Right ventricle myocardium inferior (tissue), 1 donor: ENCODE data around the gene PCDH19. TPM values are rescaled to one million over a fixed set of nuclear protein-coding genes. Genes with fewer than 3 reads are reported as not detected.

ENCODE experiments used
- ATAC-seq: fragments of 200-7000 bp; cut with Tn5 transposase; one replicate; pipeline ENCODE4 v1.9.1; 2020; ENCODE audit warnings: mild to moderate bottlenecking, moderate library complexity
- DNase-seq: peaks from one replicate; pipeline ENCODE4 v3.0.0; 2021; ENCODE audit errors: missing footprints
- intact Hi-C: fragments of 100-400 bp; cut with DNase I; formaldehyde crosslinking; loops from one replicate; pipeline ENCODE4 v1.11.0; 2022
- total RNA-seq: library from RNA; stranded (reverse); fragmentation: NEBNext Ultra II Directional; extraction: Animal tissue kit (Norgen Biotek cat#: 25700); gene quantifications from one replicate; pipeline ENCODE4 v1.2.1, GENCODE V29; 2021
- donor health status: DM: no; HTN: yes; CAD: no; lungs with severe emphysema.

The PCDH19 gene
- total RNA-seq, 1 donor from 2014 or later = 0.65 TPM

GRCh38 chrX:100340491-100341141 is 69.5 kb downstream of the PCDH19 start:
- no peak for ATAC-seq
- intact Hi-C loops = no loop called here
- DNase-seq = no peak

DNA sequence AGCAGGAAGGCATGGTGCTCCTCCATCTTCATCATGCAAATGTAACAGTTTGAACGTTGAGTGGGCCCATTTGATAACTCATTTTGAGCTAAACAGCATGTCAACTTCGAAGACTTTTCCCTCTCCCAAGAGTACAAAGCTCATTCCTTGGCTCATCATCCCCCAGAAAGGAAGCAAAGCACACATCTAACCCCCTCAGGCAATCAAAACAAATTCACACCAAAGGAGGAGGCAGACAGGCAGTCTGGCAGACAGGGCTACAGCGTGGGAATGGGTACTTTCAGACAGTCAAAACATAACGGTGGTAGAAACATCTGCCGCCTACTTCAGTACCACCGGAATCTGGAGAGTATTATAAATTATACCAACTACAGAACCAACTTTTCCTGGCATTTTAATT is 81.7 kb downstream of the PCDH19 start:
- ATAC-seq = no peak
- no peak for DNase-seq
- intact Hi-C loops = no loop called here

DNA sequence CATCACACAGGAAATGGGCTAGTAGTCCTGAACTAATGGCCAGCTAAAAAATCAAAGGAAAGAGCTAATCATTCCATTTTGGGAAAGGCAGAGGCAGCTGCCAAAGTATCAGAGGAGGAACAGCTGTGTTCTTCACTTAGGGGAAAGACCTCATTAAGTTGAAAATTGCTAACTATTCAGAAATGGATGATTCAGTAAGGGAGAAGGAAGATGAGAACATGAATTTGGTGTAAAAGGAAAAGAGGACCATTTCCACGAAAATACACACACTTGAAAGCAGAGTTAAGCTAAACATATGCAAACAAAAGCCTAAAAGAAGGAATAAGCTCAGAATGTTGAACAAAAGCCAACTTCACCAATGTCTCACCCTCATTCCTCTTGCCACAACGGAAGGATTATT is 90.4 kb downstream of the PCDH19 start:
- DNase-seq (no peak), ATAC-seq (no peak)
- intact Hi-C loops = no loop called here

DNA sequence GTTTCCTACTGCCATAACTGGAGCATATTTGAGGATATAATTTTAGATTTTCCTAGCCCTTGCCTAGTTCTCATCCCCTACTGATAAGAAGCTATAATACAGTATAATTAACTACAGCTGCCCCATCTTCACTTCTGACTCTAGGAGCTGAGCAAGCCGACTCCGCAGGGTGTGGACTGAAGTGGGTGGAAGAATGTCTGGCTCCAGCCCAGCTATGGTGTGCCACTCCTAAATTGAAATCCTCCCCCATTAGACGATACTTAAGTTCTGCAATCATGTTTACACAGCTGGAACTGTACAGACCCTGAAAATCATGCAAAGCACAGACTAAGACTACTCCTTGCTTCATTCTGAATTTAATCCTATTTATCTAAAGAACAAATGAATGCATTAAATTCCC is 93.1 kb downstream of the PCDH19 start:
- intact Hi-C loops = no loop called here
- DNase-seq = no peak
- ATAC-seq = no peak

DNA sequence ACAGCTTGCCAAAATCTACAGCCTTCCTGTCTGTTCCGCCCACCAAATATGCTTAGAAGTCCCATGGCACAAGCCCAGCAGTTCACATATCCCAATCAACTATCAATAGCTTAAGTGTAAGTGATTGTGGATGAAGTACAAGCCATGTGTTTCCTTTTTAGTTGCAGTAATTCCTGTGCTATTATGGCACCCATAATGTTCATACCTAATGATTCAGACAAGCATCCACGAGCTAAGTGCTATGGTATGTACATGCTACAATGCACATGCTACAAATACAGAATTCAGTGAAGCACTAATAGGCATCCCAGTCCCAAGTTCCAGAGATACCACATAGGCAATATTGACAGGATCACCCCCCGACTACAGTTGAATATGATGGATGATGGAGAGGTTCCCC is 94.5 kb downstream of the PCDH19 start:
- intact Hi-C loops = no loop called here
- no peak for DNase-seq
- no peak for ATAC-seq

DNA sequence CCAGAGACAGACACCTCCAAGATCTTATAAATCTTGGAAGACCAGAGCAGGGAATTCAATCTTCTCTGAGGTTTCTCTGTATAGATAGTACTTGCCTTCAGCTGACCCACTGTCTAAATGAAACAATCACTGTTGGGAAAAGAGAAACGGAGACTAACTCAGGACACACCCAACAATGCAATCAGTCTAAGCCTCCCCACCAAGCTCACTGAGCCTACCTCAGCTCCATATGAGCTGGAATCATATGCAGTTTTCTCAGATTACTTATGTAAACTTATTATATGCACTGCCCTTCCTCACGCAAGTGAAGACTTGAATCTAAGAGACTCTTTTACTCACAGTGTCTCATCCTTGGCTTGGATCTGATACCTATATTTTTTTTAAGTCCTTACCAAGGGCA is 110.5 kb downstream of the PCDH19 start:
- DNase-seq (no peak), ATAC-seq (no peak)
- intact Hi-C loops = no loop called here

DNA sequence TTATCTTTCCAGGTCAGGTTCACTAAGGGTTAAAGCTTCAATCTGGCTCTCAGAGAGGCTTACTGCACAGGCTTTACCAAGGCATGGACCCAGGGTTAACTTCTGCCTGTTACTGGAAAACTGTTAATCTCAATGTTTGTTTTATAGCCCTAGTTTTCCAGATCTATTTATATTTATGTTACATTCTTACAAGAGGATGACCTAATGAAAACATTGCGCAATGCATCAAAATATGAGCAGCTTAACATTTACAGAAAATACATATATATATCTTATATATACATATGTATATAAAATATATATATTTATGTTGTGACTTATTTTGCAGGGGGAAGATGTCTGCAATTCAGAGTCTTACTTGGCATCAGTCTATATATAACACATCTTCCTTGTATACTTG is 112.3 kb downstream of the PCDH19 start:
- intact Hi-C loops = no loop called here
- DNase-seq = no peak
- no peak for ATAC-seq

- intact Hi-C loops = no loop called here
- DNase-seq (no peak), ATAC-seq (no peak)
Observed at GRCh38 chrX:100296183-100296753, 113.8 kb downstream of the PCDH19 start.

GRCh38 chrX:100294965-100295364 is 115.1 kb downstream of the PCDH19 start:
- intact Hi-C loops = no loop called here
- DNase-seq (no peak), ATAC-seq (no peak)

DNA sequence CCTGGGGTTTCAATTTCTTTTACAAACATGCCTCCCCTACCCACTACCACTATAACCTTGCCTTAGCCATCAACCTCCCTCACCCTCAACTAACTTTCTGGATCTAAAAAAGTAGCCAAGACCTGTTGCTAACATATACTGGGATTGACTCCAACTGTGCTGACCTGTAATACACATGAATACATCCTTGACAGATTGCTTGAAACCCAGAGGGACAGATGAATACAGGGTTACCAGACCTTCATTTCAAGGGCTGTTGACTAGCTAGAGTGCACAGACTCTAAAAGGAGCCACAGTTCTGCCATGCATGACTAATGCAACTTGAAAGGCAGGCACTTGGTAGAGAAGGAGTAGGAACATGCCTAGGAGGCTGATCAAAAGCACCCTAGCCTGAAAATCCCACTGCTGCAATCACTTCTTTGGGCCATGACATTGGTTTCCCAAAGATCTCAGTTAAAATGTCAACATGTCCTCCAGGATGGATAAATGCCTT is 121.0 kb downstream of the PCDH19 start:
- no peak for DNase-seq
- intact Hi-C loops = no loop called here
- ATAC-seq = no peak

GRCh38 chrX:100277231-100277630 is 132.8 kb downstream of the PCDH19 start:
- ATAC-seq (no peak), DNase-seq (no peak)
- intact Hi-C loops = no loop called here

DNA sequence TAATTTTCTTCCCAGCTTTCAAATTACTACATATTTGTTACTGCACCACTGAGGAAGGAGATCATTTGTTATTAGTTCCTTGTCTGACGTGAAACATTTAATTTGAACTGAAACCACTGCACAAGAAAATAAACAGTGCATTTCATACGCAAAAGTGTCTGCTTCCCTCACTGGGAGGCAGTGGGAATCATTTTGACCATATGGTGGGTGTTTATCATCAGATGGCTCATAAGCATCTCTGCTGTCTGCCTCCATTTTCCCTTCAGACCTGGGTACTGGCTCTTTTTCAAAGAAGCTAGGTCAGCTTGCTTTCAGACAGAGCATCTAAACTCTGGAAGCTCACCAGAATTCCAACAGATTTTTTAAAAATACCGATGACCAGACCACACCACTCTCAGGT is 135.2 kb downstream of the PCDH19 start:
- ATAC-seq (no peak), DNase-seq (no peak)
- intact Hi-C loops = no loop called here

GRCh38 chrX:100265179-100265578 is 144.9 kb downstream of the PCDH19 start:
- intact Hi-C loops = no loop called here
- no peak for DNase-seq
- ATAC-seq = no peak

DNA sequence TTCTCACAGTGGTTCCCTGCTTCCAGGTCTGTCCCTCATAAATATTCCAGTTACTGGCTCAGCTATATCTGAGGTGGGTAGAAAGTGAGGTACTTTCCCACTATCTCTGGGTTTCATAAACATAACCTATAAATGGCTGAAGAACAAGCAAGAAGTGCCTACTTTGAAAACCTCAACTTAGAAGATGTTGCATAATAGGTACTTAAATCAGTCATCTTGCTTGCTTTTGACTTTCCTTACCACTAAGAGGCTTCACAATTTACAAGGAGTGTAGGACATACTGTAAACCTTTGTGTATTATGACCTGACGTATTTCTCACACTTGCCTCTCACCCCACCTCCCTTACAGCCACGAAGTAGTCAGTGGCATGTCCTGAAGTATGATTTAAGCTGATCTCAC is 145.9 kb downstream of the PCDH19 start:
- intact Hi-C loops = no loop called here
- DNase-seq (no peak), ATAC-seq (no peak)

GRCh38 chrX:100263650-100264049 is 146.4 kb downstream of the PCDH19 start:
- ATAC-seq = no peak
- intact Hi-C loops = no loop called here
- no peak for DNase-seq

DNA sequence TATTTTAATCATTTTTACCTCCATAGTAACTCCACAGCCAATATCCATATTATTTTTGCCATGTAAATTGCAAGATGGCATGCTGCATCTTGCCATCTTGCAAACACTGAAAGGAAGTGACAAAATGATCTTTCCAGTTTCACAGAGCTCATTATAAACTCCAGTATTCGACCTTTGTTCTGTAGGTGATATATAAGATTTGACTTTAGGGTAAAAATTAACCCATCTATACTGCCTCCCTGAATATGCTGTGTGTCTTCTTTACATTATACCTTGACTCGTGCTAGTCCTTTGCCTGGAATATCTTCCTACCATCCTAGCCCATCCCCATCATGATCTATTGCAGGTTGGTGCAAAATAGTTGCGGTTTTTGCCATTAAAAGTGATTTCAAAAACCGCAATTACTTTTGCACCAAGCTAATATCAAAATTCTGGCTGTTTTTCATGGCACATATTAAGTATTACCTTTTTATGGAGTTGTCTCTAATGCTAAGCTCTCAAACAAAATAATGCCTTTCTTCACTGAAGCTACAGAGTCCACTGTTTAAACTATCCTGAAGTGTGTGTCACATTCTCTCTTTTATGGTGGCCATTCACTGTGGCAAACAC is 161.1 kb downstream of the PCDH19 start:
- DNase-seq = no peak
- no peak for ATAC-seq
- intact Hi-C loops = no loop called here

- intact Hi-C loops = no loop called here
- ATAC-seq (no peak), DNase-seq (no peak)
Observed at GRCh38 chrX:100247826-100248225, 162.2 kb downstream of the PCDH19 start.

- intact Hi-C loops = no loop called here
Observed at GRCh38 chrX:100244681-100245080, 165.4 kb downstream of the PCDH19 start.

More at GRCh38 chrX:100244681-100245080, 165.4 kb downstream of the PCDH19 start:
- DNase-seq (no peak), ATAC-seq (no peak)
